Peyer's patch (tissue), 4 donors: ENCODE data around the gene CDKL1.

Experiments used
- POLR2A ChIP-seq, 2 donors: fragments of 450-650 bp; IDR thresholded peaks; one replicate each; pipeline ENCODE4 v1.5.1; 2017; ENCODE audit warnings: antibody characterized with exemption in 2 of 2, mild to moderate bottlenecking in 2 of 2, moderate library complexity in 2 of 2
- TF ChIP-seq, protein P1 (sequence below), 6 experiments: fragments of 450-650 bp in 4 of 6; fragments of 200-600 bp in 2 of 6; sonication (generic) in 1 of 6; IDR thresholded peaks; one replicate each; pipeline ENCODE4 v1.5.1; 2017 to 2019; ENCODE audit warnings: antibody characterized with exemption in 6 of 6, mild to moderate bottlenecking in 3 of 6, moderate library complexity in 1 of 6

DNA sequence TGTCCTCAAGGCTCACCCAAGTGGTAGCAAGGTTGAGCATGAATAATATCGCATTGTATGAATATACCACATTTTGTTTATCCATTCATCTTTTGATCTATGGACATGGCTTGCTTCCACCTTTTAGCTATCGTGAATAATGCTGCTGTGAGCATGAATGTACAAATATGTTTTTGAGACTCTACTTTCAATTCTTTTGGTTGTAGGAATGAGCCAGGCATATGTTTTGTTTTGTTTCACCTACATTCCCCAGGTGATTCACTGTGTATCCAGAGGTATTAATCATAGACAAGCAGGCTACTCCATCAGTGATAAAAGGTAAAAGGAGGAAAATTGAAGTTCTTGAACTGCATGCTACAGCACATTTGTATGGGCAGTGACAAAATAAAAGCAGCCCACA is 35.8 kb downstream of the CDKL1 start:
- no peak for TF ChIP-seq POLR2A (IDR thresholded peaks at IDR 0.05)
- TF ChIP-seq, protein P1, sequence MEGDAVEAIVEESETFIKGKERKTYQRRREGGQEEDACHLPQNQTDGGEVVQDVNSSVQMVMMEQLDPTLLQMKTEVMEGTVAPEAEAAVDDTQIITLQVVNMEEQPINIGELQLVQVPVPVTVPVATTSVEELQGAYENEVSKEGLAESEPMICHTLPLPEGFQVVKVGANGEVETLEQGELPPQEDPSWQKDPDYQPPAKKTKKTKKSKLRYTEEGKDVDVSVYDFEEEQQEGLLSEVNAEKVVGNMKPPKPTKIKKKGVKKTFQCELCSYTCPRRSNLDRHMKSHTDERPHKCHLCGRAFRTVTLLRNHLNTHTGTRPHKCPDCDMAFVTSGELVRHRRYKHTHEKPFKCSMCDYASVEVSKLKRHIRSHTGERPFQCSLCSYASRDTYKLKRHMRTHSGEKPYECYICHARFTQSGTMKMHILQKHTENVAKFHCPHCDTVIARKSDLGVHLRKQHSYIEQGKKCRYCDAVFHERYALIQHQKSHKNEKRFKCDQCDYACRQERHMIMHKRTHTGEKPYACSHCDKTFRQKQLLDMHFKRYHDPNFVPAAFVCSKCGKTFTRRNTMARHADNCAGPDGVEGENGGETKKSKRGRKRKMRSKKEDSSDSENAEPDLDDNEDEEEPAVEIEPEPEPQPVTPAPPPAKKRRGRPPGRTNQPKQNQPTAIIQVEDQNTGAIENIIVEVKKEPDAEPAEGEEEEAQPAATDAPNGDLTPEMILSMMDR (IDR thresholded peaks at IDR 0.05) = no peak
